ENCODE results near the gene ASIC1.

ASIC1 gene

DNA sequence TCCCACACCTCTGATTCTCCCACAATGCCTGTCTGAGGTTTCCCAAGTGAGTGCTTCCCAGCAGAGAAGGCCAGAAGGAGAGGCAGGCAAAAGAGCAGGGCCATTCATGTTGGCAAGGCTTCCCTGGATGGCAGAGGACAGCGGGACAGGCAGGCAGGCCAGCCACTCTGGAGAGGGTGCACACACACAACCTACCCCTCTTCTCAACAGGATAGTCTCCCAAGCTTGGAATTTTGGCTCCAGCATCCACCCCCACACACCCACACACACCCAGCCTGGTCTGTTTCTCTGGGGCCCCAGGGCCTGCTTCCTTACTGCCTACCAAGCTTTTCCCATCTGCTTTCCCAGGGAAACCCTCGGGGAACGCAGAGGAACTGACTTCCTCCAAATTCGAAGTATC is 16.7 kb upstream of the ASIC1 start:
- no peaks in the 10 kb centered on the region for H3K27me3 ChIP-seq (replicated peaks; ENCODE audit: control insufficient read depth, insufficient read depth, low read length, poor library complexity, severe bottlenecking)
- no peak for DNase-seq
- H3K9me3 ChIP-seq (ENCODE audit: control insufficient read depth, low read length) = no peaks in the 10 kb centered on the region

DNA sequence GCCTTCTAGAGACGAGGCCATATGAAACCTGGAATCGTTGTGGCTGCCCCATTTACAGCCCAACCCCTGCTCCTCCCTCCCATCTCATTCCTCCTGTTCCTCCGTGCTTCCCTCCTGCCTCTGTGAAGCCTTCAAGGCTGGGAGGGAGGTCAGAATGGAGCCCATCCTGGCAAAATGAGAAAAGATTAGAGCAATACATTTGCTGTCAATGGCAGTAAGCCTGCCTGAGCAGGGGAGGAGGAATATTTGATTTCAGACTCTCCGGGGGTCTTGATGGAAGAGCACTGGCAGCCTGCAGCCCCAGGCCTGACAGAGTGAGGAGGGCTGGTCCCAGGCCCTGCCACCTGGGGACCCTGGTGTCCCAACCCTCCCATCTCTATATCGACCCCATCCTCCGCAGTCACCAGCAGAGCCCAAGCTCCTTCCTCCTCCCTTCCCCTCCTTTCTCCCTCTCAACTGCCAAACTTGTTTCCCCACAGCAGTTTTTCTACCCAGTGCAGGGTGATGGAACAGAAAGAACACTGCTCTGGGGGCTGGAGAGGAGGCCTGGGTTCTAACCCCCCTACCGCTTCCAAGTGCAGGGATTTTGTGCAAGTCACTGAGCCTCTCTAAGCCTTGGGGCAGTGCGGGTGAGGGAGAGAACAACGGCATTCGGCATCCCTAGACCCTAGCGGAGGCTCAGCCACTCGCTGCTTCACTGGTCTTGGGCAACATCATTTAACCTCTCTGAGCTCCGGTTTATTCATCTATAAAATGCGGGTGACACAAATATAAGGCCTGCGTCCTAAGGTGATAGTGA is 16.1 kb upstream of the ASIC1 start:
- no peaks in the 10 kb centered on the region for H3K36me3 ChIP-seq (ENCODE audit: control insufficient read depth, insufficient read depth, low read length)
- no peaks in the 10 kb centered on the region for H3K27me3 ChIP-seq (replicated peaks; ENCODE audit: control insufficient read depth, insufficient read depth, low read length, poor library complexity, severe bottlenecking)
- no peak for DNase-seq
- no peak overlapping the region for H3K4me3 ChIP-seq (ENCODE audit: insufficient read depth, low read depth, low read length, poor library complexity, severe bottlenecking)
- H3K27ac ChIP-seq (ENCODE audit: insufficient read depth, low read length, poor library complexity, severe bottlenecking) = no peak overlapping the region
- no peaks in the 10 kb centered on the region for H3K4me1 ChIP-seq (ENCODE audit: control insufficient read depth, insufficient read depth, low read length, poor library complexity, severe bottlenecking)
- no peaks in the 10 kb centered on the region for H3K9me3 ChIP-seq (ENCODE audit: control insufficient read depth, low read length)

More for the DNA sequence above, 16.7 kb upstream of the ASIC1 start:
- H3K27ac ChIP-seq (ENCODE audit: insufficient read depth, low read length, poor library complexity, severe bottlenecking) = no peak overlapping the region
- H3K4me1 ChIP-seq (ENCODE audit: control insufficient read depth, insufficient read depth, low read length, poor library complexity, severe bottlenecking) = no peaks in the 10 kb centered on the region
- H3K4me3 ChIP-seq (ENCODE audit: insufficient read depth, low read depth, low read length, poor library complexity, severe bottlenecking) = no peak overlapping the region
- no peaks in the 10 kb centered on the region for H3K36me3 ChIP-seq (ENCODE audit: control insufficient read depth, insufficient read depth, low read length)

DNA sequence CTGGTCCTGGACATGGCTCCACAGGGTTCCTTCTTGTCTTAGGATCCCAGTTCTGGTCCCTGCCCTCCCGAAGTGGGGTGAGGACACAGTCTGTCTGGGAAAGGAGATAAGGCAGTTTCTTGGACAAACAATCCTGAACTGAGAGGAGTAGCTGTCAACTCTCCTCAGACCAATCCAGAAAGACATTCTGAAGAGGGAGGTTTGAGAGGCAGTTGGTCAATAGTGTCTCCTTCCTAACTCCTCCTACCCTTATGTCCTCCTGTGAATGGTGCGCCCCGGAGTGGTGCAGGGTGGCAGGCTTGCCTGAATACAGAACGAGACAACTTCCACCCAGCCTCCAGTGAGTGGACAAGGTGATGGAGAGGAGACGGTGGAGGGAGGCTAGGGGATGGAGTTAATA is 15.4 kb upstream of the ASIC1 start:
- no peak overlapping the region for H3K27ac ChIP-seq (ENCODE audit: insufficient read depth, low read length, poor library complexity, severe bottlenecking)
- H3K27me3 ChIP-seq (replicated peaks; ENCODE audit: control insufficient read depth, insufficient read depth, low read length, poor library complexity, severe bottlenecking) = no peaks in the 10 kb centered on the region
- no peak for DNase-seq
- H3K4me3 ChIP-seq (ENCODE audit: insufficient read depth, low read depth, low read length, poor library complexity, severe bottlenecking) = no peak overlapping the region
- no peaks in the 10 kb centered on the region for H3K36me3 ChIP-seq (ENCODE audit: control insufficient read depth, insufficient read depth, low read length)
- no peaks in the 10 kb centered on the region for H3K4me1 ChIP-seq (ENCODE audit: control insufficient read depth, insufficient read depth, low read length, poor library complexity, severe bottlenecking)
- no peaks in the 10 kb centered on the region for H3K9me3 ChIP-seq (ENCODE audit: control insufficient read depth, low read length)

DNA sequence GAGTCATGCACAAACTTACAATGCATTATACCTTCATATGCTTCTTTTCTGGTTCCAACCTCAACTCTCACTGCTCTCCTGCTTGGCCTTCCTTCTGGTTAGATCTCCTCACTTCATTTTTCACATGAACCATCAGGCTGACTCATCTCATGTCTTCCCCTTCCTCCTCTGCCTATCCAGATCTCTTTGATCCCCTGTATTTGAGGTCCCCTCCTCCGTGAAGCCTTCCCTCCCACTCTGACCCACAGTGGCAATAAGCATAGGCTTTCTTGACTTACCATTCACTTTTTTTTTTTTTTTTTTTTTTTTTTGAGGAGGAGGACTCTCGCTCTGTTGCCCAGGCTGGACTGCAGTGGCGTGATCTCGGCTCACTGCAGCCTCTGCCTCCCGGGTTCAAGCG is 14.7 kb upstream of the ASIC1 start:
- Histone ChIP-seq H3K9me3 (ENCODE audit: control insufficient read depth, low read length) (no peaks in the 10 kb centered on the region), H3K27ac (ENCODE audit: insufficient read depth, low read length, poor library complexity, severe bottlenecking) (no peak overlapping the region), H3K36me3 (ENCODE audit: control insufficient read depth, insufficient read depth, low read length) (no peaks in the 10 kb centered on the region), H3K4me1 (ENCODE audit: control insufficient read depth, insufficient read depth, low read length, poor library complexity, severe bottlenecking) (no peaks in the 10 kb centered on the region), H3K27me3 (replicated peaks; ENCODE audit: control insufficient read depth, insufficient read depth, low read length, poor library complexity, severe bottlenecking) (no peaks in the 10 kb centered on the region), H3K4me3 (ENCODE audit: insufficient read depth, low read depth, low read length, poor library complexity, severe bottlenecking) (no peak overlapping the region)
- no peak for DNase-seq

DNA sequence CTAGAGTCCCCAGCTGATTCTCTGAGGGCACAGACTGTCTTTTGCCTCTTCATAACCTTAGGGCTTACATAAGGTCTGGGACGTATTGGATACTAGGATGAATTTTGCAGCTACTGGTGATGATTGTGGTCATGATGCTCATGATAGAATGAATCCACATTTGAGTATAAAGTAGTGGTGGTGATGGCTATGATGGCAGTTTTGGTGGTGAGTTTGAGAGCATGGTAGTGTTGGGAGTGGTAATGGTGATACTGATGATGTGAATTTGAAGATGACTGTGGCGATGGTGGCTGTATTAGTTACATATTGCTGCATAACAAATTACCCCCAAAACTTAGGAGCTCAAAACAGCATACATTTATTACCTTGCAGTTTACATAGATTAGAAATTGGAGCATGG is 14.1 kb upstream of the ASIC1 start:
- no peaks in the 10 kb centered on the region for H3K36me3 ChIP-seq (ENCODE audit: control insufficient read depth, insufficient read depth, low read length)
- no peaks in the 10 kb centered on the region for H3K27me3 ChIP-seq (replicated peaks; ENCODE audit: control insufficient read depth, insufficient read depth, low read length, poor library complexity, severe bottlenecking)
- no peak overlapping the region for H3K4me3 ChIP-seq (ENCODE audit: insufficient read depth, low read depth, low read length, poor library complexity, severe bottlenecking)
- H3K4me1 ChIP-seq (ENCODE audit: control insufficient read depth, insufficient read depth, low read length, poor library complexity, severe bottlenecking) = no peaks in the 10 kb centered on the region
- H3K9me3 ChIP-seq (ENCODE audit: control insufficient read depth, low read length) = no peaks in the 10 kb centered on the region
- no peak for DNase-seq
- H3K27ac ChIP-seq (ENCODE audit: insufficient read depth, low read length, poor library complexity, severe bottlenecking) = no peak overlapping the region

DNA sequence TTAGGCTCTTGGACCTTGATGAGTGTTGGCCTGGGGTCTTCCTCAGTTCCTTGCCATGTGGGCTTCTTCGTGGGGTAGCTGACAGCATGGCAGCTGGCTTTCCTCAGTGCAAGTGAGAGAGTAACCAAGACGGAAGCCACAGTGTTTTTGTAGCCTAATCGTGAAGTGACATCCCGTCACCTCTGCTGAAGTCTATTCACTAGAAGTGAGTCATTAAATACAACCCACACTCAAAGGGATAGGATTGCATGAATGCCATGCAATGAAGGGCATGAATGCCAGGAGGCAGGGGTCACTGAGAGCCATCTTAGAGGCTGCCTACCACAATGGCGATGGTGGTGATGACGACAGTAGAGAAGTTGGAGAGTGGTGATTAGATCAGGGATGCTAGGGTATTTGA is 13.5 kb upstream of the ASIC1 start:
- Histone ChIP-seq H3K36me3 (ENCODE audit: control insufficient read depth, insufficient read depth, low read length) (no peaks in the 10 kb centered on the region), H3K27me3 (replicated peaks; ENCODE audit: control insufficient read depth, insufficient read depth, low read length, poor library complexity, severe bottlenecking) (no peaks in the 10 kb centered on the region), H3K27ac (ENCODE audit: insufficient read depth, low read length, poor library complexity, severe bottlenecking) (no peak overlapping the region), H3K9me3 (ENCODE audit: control insufficient read depth, low read length) (no peaks in the 10 kb centered on the region), H3K4me1 (ENCODE audit: control insufficient read depth, insufficient read depth, low read length, poor library complexity, severe bottlenecking) (no peaks in the 10 kb centered on the region), H3K4me3 (ENCODE audit: insufficient read depth, low read depth, low read length, poor library complexity, severe bottlenecking) (no peak overlapping the region)
- no peak for DNase-seq

DNA sequence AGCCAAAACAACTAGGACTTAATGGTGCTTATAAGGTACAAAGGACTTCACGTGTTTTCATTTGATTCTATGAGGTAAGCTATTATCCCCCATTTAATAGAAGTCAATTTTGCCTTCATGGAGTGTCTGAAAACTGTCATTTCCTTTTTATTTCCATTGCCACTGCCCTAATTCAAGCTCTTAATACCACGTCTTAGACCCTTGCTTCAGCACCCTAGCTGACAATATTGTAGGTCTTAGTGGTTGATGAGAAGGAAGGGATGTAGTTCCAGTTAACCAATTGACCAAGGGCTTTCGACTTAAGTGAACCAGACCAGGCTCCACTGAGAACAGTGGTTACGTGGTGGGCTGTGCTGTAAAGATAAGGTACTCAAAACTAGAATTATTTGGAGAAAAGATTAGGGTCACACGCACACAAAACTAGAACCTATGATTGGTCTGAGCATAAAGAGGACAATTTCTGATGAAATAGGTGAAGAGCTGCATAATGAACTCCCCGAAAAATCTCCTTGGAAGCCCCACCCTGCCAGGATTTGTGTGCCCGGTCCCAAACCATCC is 9.6 kb upstream of the ASIC1 start:
- DNase-seq = no peak
- H3K36me3 ChIP-seq (ENCODE audit: control insufficient read depth, insufficient read depth, low read length) = no peaks in the 10 kb centered on the region
- no peaks in the 10 kb centered on the region for H3K4me1 ChIP-seq (ENCODE audit: control insufficient read depth, insufficient read depth, low read length, poor library complexity, severe bottlenecking)
- H3K27ac ChIP-seq (ENCODE audit: insufficient read depth, low read length, poor library complexity, severe bottlenecking) = no peak overlapping the region
- peaks cover 20% of the 10 kb centered on the region for H3K27me3 ChIP-seq (replicated peaks; ENCODE audit: control insufficient read depth, insufficient read depth, low read length, poor library complexity, severe bottlenecking)
- no peaks in the 10 kb centered on the region for H3K9me3 ChIP-seq (ENCODE audit: control insufficient read depth, low read length)
- H3K4me3 ChIP-seq (ENCODE audit: insufficient read depth, low read depth, low read length, poor library complexity, severe bottlenecking) = no peak overlapping the region

DNA sequence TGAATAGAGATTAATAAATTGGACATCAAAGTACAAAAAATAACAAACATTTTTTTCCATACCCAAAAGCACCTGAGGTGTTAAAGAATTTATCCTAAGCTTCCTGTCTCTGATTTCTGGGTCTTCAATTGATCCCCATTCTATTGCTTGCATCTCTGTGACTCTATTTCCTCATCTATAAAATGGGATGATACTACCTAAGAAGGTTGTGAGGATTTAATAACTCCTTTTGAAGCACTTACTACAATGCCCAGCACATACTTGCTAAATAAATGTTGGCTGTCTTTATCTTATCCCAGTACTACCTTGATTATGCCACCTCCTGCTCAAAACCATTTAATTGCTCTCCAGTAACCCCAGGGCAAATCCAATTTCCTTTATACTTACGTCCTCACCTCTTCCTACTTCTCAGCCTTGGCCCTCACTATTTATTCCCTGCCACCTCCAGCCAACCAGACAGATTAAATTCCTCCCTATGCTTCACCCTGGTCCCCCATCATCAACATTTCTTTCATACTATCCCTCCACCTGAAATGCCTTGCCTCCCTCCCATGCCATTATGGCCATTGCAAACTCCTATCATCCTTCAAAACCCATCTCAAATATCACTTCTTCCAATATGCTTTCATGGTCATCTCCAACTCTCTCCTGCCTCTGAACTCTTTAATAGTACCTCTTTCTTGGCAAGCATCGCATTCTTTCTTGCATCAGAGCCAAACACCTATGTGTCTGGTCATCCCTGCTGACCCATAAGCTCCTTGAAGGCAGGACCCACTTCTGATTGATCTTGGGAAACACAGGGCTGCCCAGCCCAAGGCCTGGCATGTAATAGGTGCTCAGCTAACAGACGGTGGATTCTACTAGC is 7.9 kb upstream of the ASIC1 start:
- Histone ChIP-seq H3K9me3 (ENCODE audit: control insufficient read depth, low read length) (no peaks in the 10 kb centered on the region), H3K27me3 (replicated peaks; ENCODE audit: control insufficient read depth, insufficient read depth, low read length, poor library complexity, severe bottlenecking) (peaks cover 20% of the 10 kb centered on the region), H3K36me3 (ENCODE audit: control insufficient read depth, insufficient read depth, low read length) (no peaks in the 10 kb centered on the region), H3K4me1 (ENCODE audit: control insufficient read depth, insufficient read depth, low read length, poor library complexity, severe bottlenecking) (no peaks in the 10 kb centered on the region), H3K4me3 (ENCODE audit: insufficient read depth, low read depth, low read length, poor library complexity, severe bottlenecking) (no peak overlapping the region), H3K27ac (ENCODE audit: insufficient read depth, low read length, poor library complexity, severe bottlenecking) (no peak overlapping the region)
- DNase-seq = no peak

DNA sequence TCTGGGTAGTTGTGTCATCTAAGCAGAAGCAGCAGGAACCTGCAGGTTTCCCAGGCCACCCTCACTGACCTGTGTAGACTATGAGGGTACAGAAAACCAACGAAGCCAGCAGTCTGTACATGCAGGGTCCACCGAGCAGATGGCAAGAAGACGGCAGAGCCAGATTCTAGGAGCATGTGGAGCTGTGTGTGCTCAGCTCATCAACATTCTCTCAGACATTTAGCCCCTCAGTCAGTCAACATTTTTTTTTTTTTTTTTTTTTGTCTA is 7.3 kb upstream of the ASIC1 start:
- H3K27me3 ChIP-seq (replicated peaks; ENCODE audit: control insufficient read depth, insufficient read depth, low read length, poor library complexity, severe bottlenecking) = peaks cover 20% of the 10 kb centered on the region
- no peak overlapping the region for H3K4me3 ChIP-seq (ENCODE audit: insufficient read depth, low read depth, low read length, poor library complexity, severe bottlenecking)

More for the DNA sequence above, 7.3 kb upstream of the ASIC1 start:
- DNase-seq = no peak
- H3K4me1 ChIP-seq (ENCODE audit: control insufficient read depth, insufficient read depth, low read length, poor library complexity, severe bottlenecking) = no peaks in the 10 kb centered on the region
- no peak overlapping the region for H3K27ac ChIP-seq (ENCODE audit: insufficient read depth, low read length, poor library complexity, severe bottlenecking)
- no peaks in the 10 kb centered on the region for H3K36me3 ChIP-seq (ENCODE audit: control insufficient read depth, insufficient read depth, low read length)
- no peaks in the 10 kb centered on the region for H3K9me3 ChIP-seq (ENCODE audit: control insufficient read depth, low read length)

Data from effector memory CD4-positive, alpha-beta T cell (primary cell).